Activated T-cell treated with anti-CD3 and anti-CD28 coated beads, Interleukin-2, amount 50 U/mL, for 48 hours (primary cell): ENCODE data around the gene CRYGB.
A peak's percentile ranks its signal among the peaks of the same experiment; 100 is the strongest.
"Not testable (repeated sequence)": the region's sequence is repeated elsewhere in the genome, so short reads cannot be mapped to it uniquely, and the experiment has no call there.

Experiments used
- DNase-seq, 2 experiments: peaks; one replicate each; pipeline ENCODE4 v3.0.0-alpha.2; 2020

The CRYGB gene

DNA sequence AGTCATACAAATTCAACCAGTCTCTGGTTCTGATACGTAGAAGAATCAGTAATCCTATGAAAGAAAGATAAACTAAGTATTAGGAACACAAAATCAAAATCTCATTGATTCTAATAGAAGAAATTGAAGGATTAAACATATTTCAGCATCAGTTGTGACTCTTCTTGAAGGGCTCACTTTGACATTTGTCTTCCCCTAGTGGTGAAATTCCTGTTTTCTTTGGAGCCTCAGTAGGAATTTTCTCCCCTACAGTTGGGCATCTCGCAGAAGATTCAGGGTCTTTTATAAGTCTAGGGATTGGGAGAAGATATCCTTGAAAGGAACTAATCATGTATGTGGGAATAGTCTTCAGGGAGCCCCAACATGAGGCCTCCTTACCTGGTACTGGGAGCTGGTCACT is 2.8 kb upstream of the CRYGB start:
- no peak for DNase-seq

DNA sequence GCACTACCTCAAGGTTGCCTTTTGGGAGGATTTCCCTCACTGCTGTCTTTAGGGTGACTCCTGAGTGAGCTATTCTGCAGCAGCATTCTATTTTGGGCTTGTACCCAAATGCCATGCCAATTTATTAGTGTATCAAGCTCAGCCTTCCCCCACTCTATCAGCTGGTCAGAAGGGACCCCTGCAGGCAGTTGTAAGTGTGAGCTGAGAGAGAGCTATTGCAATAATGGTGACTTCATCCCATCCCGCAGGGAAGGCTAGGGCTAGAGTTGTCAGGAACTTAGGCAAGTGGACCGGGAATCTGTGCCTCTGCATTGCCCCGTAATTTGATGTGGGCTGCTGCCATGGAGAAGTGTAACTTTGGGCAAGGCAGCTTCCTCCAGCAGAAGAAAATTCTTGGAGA is 1.8 kb upstream of the CRYGB start:
- DNase-seq = no peak

DNA sequence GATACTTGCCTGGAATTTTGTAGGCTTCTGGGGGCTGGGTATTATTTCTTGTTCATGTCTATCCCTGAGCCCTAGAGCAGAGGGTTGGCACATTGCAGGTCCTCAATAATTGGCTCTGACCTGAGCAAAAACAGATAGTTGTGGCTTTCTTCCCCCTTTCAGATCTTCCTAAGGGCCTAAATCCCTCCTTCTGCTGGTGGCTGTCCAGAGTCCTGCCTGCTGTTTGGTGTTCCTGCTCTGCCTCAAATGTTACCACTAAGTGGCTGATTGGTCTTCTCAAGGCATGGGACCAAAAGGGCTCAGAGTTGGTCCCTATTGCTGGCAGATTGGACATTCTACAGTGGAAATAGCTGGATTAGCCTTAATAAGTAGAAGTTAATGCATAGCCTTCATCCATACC is 1.1 kb upstream of the CRYGB start:
- DNase-seq = no peak

DNA sequence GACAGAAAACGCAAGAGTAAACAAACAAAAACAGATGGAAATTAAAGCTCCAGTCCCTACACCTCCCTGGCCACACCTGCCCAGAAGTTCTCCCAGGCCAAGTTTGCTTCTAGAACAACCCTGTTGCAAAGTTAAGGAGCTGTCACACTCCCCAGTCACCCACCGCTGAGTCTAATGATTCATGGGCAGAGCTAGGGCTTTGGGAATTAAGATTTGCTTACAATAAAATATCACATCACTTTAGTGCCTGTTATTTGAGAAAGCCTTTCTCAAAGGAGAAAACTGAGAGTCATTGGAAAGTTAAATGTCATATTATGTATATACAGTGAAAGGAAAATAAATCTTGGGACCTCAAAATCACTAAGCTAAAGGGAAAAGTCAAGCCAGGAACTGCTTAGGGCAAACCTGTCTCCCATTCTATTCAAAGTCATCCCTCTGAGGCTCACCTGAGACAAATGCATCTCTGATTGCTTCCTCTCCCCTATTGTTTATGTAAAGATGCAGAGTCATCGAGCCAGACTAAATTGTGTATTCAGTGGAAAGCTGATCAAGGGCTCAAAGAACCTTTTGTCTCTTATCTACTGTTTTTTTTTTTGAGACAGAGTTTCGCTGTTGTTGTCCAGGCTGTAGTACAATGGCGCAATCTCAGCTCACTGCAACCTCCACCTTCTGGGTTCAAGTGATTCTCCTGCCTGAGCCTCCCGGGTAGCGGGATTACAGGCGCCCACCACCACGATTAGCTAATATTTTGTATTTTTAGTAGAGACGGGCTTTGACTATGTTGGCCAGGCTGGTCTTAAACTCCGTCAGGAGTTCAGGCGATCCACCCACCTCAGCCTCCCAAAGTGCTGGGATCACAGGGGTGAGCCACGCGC is 2.8 kb downstream of the CRYGB start:
- DNase-seq = no peak

DNA sequence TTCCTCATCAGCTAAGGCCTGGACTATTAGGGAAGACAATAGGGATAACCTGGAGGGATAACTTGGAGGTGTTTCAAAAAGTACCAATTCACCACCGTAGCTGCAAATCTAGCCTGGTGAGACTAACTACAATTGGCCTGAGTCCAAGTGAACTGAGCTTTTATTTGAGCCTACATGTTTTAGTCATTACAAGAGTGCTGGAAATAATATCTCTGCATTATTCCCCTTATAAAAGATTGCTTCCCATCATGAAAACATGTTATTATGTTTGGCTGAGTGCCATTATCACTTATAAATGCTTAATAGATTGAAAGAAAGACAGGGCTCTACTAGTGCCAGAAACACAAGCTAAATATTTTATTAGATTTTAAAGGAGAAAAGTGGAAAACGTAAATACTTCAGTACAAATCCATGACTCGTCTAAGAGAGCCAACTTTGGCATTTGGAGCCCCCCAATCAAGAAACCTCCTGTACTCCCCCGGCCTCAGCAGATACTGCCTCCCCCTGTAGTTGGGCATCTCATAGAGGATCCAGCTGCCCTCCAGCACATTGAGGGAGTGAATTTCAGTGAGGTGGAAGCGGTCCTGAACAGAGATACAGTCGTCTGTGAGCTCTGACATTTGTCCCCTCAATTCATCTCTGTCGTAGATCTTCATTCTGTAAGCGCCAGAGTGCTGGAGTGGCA is 3.6 kb downstream of the CRYGB start:
- no peak for DNase-seq

DNA sequence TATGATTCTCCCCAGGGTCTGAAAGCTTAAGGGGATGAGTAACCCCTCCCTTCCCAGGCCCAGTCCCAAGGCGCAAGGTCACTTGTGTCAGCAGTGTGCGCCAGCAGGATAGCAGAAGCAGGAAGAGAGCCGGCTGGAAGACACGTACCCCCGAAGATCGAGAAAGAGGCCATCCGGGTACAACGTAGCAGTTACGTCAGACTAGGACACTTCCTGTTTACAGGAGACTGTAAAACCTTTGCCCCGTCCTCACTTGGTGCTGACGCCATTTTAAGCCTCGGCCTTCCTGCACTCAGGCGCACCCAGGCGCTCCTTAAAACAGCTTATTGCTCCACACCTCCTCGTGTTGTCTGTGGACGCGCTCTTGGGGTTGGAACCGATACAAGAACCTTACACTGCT is 6.5 kb downstream of the CRYGB start:
- no peak for DNase-seq

DNA sequence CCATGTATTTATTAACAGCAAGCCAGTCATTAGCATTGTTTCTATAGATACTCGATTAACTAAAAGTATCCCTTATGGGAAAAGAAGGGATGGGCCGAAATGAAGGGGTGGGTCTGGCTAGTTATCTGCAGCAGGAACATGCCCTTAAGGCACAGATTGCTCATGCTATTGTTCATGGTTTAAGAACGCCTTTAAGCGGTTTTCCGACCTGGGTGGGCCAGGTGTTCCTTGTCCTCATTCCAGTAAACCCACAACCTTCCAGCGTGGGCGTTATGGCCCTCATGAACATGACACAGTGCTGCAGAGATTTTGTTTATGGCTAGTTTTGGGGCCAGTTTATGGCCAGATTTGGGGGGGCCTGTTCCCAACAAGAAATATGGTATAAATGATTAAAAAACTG is 7.6 kb downstream of the CRYGB start:
- DNase-seq = not testable (repeated sequence)

DNA sequence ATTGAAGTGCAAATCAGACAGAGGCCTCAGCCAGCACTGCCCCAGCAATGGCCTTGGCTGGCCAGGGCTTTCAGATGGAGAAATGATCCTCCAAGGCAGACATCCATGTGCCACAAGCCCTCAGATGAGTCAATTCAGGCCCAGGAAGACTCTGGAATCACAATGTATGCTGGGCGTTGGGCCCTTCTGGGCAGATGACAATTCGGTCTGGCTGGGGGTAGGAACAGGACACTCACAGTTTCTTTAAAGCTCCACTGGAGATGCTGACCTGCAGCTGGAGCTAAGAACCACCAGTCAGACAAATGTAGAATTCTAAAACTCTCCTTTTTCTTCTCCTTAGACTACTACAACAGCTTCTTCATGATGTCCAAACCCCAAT is 9.3 kb downstream of the CRYGB start:
- DNase-seq = no peak

DNA sequence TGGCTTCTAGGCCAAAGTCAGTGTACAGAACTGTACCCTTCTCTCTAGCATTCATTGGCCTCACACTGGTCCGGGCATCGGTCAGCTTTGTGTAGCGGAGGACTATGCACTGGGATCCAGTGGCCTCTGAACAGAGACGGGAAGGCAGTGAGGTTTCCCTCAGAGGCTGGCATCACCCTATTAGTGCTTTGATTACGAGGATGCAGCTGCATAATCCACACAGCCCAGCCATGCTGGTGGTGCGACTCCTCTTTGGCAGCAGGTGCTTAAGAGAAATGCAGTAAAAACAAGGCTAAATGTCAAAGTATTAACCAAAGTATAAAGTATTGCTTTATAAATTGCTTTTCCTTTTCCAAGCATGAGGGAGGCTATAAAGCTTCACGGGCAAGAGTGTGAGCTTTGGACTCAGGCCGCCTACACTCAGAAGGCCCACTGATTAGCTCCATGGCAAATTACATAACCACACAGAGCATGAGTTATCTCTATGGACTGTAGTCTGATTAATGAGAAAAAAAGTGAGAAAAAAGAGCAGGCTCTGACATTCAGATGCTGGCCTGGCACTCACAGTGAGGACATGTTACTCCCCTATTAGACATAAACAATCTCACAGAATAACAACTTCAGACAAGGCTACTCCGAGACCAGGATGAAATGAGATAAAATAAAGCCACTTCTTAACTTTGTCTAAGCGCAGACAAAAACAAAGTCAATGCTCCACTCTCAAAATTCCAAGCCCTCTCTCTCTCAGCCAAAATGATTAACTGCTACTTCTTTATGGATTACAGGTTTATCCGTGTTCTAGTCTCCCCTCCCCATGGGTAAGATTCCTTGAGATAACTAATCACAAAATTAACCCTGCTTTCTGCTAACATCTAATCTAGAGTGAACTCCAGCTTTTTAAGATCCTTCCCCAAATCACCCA is 9.9 kb downstream of the CRYGB start:
- DNase-seq = no peak

DNA sequence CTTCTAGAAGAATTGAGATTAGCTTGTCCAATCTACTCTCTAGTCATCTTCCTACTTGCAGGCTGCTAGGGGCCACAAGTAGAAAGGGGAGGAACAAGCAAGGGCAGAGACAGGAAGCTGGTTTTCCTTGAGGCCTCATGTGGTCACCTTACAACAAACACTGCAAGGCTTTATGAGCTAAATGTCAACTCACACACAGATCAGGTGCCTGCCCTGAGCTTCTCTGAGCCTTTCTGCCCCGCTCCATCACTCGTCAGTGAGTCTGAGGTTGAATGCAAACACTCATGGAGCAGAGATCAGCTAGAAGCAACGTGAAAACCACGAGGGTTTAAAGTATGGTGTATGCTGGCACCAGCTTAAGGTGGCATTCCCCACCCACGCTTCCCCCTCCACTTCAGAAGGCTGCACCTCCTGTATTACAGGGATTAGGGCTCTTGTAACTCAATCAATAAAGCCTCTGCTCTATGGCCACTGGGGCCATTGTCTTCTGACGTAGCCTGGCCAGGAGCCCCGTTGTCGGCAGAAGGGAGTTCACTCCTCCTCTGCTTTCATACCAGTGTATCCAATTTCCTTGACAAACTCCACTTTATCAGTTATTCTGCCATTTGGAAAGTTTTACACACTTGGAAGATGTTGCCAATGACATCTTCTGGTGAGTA is 10.9 kb downstream of the CRYGB start:
- peak; percentile 19 to 23 for DNase-seq

DNA sequence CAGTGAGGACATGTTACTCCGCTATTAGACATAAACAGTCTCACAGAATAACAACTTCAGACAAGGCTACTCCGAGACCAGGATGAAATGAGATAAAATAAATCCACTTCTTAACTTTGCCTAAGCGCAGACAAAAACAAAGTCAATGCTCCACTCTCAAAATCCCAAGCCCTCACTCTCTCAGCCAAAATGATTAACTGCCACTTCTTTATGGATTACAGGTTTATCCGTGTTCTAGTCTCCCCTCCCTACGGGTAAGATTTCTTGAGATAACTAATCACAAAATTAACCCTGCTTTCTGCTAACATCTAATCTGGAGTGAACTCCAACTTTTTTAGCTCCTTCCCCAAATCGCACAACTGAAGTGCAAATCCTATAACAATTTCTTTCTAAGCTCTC is 15.2 kb downstream of the CRYGB start:
- no peak for DNase-seq

DNA sequence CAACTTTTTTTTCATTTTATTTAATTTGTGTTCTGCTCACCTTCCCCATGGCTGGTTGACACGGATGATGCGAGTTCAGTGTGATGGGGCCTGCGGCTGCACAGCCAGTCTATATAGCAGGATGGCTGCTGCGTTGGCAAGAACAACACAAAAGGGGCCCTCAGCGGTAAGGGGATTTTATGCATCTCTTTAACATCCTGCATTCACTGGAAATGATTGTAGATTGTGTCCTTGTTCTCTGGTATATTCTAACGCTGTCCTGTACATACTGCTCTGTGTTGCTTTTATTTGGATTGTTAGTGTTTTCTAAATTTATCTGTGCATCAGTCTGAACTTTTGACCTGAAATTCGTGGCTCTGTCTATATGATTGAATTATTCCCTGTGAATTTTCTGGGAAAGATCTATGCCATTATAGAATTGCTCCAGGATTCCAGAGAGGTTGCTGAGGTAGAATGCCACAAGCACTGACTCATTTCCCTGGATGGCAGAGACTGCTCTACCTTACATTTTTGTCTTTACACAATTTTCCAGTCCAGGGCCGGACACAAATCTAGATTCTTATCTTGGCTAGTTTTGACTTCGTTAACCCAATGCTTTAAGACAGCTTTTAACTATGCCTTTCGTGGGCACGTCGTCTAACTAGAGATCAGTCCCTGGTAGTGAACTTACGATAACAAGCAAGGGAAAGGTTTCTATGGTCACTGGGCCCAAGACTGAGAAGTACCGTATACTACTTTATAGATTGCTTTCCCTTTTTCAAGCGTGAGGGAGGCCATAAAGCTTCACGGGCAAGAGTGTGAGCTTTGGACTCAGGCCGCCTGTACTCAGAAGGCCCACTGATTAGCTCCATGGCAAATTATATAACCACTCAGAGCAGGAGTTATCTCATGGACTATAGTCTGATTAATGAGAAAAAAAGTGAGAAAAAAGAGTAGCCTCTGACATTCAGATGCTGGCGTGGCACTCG is 15.9 kb downstream of the CRYGB start, which contains the start of gene CRYGC:
TSS of gene CRYGC (minus strand) at position 85 of the 968 bp plus-strand sequence. CDS start at position 49, 36 bp downstream.
- no peak for DNase-seq

DNA sequence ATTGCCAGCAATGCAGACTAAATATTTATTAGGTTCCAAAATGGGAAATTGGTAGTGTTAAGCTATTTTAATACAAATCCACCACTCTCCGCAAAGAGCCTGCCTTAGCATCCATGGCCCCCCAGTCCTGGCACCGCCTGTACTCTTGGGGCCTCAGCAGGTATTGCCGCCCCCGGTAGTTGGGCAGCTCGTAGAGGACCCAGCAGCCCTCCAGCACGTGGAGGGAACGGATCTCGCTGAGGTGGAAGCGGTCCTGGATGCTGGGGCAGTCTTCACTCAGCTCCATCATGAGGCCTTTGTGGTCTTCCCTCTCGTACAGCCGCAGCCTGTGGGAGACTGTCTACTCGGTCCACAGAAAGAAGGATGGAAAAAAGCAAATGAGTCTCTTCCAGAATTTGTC is 17.8 kb downstream of the CRYGB start:
- DNase-seq = no peak

DNA sequence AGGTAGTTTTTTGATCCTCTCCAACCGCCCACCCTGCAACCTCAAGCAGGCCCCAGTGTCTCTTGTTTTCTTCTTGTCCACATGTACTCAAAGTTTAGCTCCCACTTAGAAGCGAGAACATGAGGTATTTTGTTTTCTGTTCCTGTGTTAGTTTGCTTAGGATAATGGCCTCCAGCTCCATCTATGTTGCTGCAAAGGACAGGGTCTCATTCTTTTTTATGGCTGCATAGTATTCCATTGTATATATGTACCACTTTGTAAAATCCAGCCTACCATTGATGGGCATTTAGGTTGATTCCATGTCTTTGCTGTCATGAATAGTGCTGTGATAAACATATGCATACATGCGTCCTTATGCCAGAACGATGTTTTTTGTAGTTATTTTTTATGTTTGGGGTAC is 18.9 kb downstream of the CRYGB start:
- DNase-seq = no peak

DNA sequence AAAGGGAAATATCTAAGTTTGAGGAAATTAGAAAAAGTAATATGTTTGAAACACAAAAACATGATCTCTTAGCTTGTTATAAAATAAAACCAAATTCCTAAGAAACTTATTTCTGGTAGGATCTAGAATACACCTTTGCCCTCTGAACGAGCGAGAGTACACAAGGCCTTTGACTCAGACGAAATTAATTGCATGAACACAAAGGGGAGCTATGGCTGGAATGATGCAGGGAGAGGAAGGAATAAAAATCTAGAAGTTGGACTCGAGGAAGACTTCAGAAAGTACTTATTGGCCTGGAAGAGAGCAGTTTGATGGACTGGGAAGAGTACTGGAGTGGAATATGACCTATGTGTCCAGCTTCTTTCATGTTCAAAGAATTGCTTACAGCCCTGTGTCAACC is 20.7 kb downstream of the CRYGB start:
- DNase-seq = no peak

DNA sequence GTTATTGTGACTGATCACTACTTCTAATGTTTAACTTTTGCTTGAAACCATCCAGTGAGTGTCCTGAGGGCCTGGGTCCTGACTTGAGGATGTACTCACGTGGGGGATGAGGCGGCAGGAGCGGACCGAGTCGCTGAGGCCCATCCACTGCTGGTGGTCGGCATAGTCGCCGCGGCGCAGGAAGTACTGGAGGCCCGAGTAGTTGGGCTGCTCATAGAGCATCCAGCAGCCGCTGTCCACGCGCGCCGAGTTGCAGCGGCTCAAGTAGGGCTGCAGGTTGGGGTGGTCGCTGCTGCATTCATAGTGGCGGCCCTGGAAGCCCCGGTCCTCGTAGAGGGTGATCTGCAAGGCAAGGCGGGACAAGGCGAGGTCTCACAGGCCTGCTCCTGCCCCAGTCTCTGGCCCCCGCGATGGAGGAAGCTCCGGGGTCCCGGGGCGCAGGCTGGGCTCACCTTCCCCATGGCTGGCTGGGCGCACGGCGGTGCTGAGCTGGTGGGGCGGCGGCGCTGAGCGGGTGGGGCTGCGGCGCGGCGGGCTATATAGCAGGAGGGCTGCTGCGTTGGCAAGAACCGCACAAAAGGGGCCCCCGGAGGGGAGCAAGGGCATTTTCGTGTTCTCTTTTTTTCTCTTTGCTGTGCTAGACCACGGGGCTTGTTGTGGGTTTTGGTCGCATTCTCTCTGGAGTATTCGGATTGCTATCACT is 21.8 kb downstream of the CRYGB start, which contains the start of gene CRYGD:
TSS of gene CRYGD (minus strand) at position 512 of the 703 bp plus-strand sequence. CDS start at position 461, 51 bp downstream.
- peak; percentile 22 to 28 for DNase-seq

DNA sequence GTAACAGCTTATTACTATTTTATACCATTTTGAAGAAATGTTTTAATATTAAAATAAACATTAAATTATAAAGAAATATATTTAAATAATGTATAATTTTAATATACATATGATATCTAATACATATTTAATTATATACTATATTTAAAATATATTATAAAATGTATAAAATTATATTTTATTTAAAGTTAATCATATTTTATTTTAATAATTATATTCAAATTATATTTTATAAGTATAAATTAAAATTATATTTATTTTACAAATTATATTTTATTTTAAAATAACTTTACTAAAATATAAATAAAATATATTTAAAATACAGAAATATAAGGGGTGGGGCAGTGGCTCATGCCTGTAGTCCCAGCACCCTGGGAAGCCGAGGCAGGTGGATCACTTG is 23.7 kb downstream of the CRYGB start:
- DNase-seq = no peak

DNA sequence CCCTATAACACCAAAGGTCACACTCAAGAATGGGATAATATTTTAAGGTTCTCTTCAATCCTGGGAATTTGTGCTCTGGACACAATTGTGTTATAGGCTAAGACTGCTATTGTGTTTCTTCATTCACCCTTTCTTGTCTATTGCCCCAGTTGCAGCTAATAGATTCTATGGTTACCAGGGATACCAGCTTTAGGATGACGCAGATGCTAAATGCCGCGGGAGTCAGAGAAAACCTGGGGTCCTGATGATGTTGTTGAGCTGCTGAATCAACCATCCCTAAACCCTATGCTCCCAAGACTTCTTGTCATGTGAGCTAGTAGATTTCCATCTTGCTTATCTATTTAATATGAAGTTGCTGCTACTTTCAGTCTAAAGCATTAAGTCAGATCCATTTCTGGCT is 27.0 kb downstream of the CRYGB start:
- DNase-seq = no peak

DNA sequence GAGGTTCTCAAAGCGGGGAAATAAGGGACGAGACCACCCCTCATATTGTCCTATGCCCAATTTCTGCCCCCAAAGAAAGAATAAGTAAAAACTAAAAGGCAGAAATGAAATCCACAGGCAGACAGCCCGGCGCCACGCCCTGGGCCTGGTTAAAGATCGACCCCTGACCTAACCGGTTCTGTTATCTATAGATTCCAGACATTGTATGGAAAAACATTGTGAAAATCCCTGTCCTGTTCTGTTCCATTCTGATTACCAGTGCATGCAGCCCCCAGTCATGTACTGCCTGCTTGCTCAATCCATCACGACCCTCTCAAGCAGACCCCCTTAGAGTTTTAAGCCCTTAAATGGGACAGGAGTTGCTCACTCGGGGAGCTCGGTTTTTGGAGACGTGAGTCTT is 28.6 kb downstream of the CRYGB start:
- DNase-seq = not testable (repeated sequence)

DNA sequence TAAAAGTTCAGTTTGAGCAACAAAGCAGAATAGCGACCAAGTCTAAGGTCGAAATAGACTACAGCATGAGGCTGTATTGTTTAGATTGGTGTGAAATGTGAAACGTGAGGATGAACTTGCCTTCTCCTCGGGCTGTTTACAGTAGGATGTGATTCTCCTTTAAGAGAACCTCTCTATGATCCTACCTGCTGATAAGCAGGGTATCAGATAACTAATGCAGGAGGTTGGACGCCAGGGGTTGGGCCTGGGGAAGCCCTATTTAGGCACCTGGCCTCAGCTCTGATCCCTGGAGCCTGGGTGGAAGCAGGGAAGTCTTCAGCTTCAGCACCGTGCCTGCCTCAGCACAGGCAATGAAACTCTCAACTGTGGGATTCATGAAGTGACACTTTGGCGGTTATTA is 33.0 kb downstream of the CRYGB start:
- DNase-seq = no peak
